Tibial artery (tissue), 4 donors: Measurements from ENCODE around the gene PTPRN2.
"Not testable (repeated sequence)": the region's sequence is repeated elsewhere in the genome, so short reads cannot be mapped to it uniquely, and the experiment has no call there.

Experiments used
- DNase-seq, 2 donors: peaks; one replicate each; pipeline ENCODE4 v3.0.0-alpha.2; 2019
- H3K27ac ChIP-seq, 2 donors: fragments of 200-600 bp; sonication (generic) in 1 of 2; 1 replicate in 1 of 2; 2 replicates in 1 of 2; pipeline ENCODE4 v1.5.1; 2018 to 2019; ENCODE audit warnings: mild to moderate bottlenecking in 1 of 2
- H3K27me3 ChIP-seq, 2 donors: fragments of 200-600 bp; sonication (generic) in 1 of 2; one replicate each; pipeline versions ENCODE4 v1.5.1 to v1.6.0; 2016 to 2019
- H3K36me3 ChIP-seq, 3 donors: fragments of 200-600 bp; sonication (generic) in 2 of 3; one replicate each; pipeline ENCODE4 v1.5.1; 2016 to 2019; ENCODE audit warnings: mild to moderate bottlenecking in 2 of 3
- H3K4me1 ChIP-seq, 4 donors: fragments of 200-600 bp; sonication (generic) in 2 of 4; 1 replicate in 3 of 4; 2 replicates in 1 of 4; pipeline ENCODE4 v1.5.1; 2016 to 2019
- H3K4me3 ChIP-seq, 2 donors: fragments of 200-600 bp; sonication (generic) in 1 of 2; 1 replicate in 1 of 2; 2 replicates in 1 of 2; pipeline ENCODE4 v1.5.1; 2018 to 2019; ENCODE audit warnings: mild to moderate bottlenecking in 2 of 2
- H3K9me3 ChIP-seq, 3 donors: fragments of 200-600 bp; sonication (generic) in 1 of 3; one replicate each; pipeline ENCODE4 v1.5.1; 2016 to 2019
- CTCF ChIP-seq, 2 experiments: fragments of 200-600 bp in 1 of 2; fragments of 450-650 bp in 1 of 2; IDR thresholded peaks; one replicate each; pipeline ENCODE4 v1.5.1; 2017 to 2019; ENCODE audit warnings: antibody characterized with exemption in 2 of 2, mild to moderate bottlenecking in 1 of 2, moderate library complexity in 1 of 2
- intact Hi-C: fragments of 100-400 bp; cut with DNase I; formaldehyde crosslinking; loops from one replicate; pipeline ENCODE4 v1.15.0; 2023; ENCODE audit warnings: low total_unique reads

PTPRN2 gene

GRCh38 chr7:158383665-158384064 is 204.0 kb downstream of the PTPRN2 start:
- Histone ChIP-seq H3K27me3 (peaks cover 0 to 19% of the 10 kb centered on the region in 2 donors), H3K4me1 (no peaks in the 10 kb centered on the region), H3K4me3 (no peak overlapping the region), H3K36me3 (no peaks in the 10 kb centered on the region), H3K27ac (no peak overlapping the region), H3K9me3 (no peaks in the 10 kb centered on the region)
- TF ChIP-seq CTCF (IDR thresholded peaks at IDR 0.05): no peak
- DNase-seq: no peak
- intact Hi-C loops: no loop called here

- no peak overlapping the region for H3K27ac ChIP-seq
- H3K27me3 ChIP-seq: peaks cover 0 to 21% of the 10 kb centered on the region in 2 donors
- intact Hi-C loops: no loop called here
- H3K36me3 ChIP-seq: no peaks in the 10 kb centered on the region
- no peaks in the 10 kb centered on the region for H3K4me1 ChIP-seq
- no peaks in the 10 kb centered on the region for H3K9me3 ChIP-seq
- no peak overlapping the region for H3K4me3 ChIP-seq
- DNase-seq: no peak
- no peak for TF ChIP-seq CTCF (IDR thresholded peaks at IDR 0.05)
These were observed 205.0 kb downstream of the PTPRN2 start for GRCh38 chr7:158382363-158383254.

GRCh38 chr7:158381956-158382355 is 205.7 kb downstream of the PTPRN2 start:
- no peaks in the 10 kb centered on the region for H3K9me3 ChIP-seq
- TF ChIP-seq CTCF (IDR thresholded peaks at IDR 0.05): no peak
- H3K27ac ChIP-seq: no peak overlapping the region
- no peaks in the 10 kb centered on the region for H3K36me3 ChIP-seq
- H3K4me1 ChIP-seq: no peaks in the 10 kb centered on the region
- H3K27me3 ChIP-seq: peaks cover 0 to 16% of the 10 kb centered on the region in 2 donors
- no peak for DNase-seq
- intact Hi-C loops: no loop called here
- no peak overlapping the region for H3K4me3 ChIP-seq

- Histone ChIP-seq H3K4me3 (no peak overlapping the region), H3K4me1 (no peaks in the 10 kb centered on the region), H3K27me3 (peaks cover 0 to 24% of the 10 kb centered on the region in 2 donors), H3K27ac (no peak overlapping the region), H3K36me3 (no peaks in the 10 kb centered on the region), H3K9me3 (no peaks in the 10 kb centered on the region)
- no peak for DNase-seq
- no peak for TF ChIP-seq CTCF (IDR thresholded peaks at IDR 0.05)
- intact Hi-C loops: no loop called here
These were observed 208.6 kb downstream of the PTPRN2 start for GRCh38 chr7:158378978-158379377.

GRCh38 chr7:158377800-158378623 is 209.6 kb downstream of the PTPRN2 start:
- no peak overlapping the region for H3K27ac ChIP-seq
- no peak overlapping the region for H3K4me3 ChIP-seq
- no peak for TF ChIP-seq CTCF (IDR thresholded peaks at IDR 0.05)
- H3K9me3 ChIP-seq: no peaks in the 10 kb centered on the region
- H3K27me3 ChIP-seq: peaks cover 0 to 27% of the 10 kb centered on the region in 2 donors
- H3K4me1 ChIP-seq: no peaks in the 10 kb centered on the region
- H3K36me3 ChIP-seq: no peaks in the 10 kb centered on the region
- intact Hi-C loops: no loop called here
- DNase-seq: no peak

GRCh38 chr7:158376839-158377186 is 210.8 kb downstream of the PTPRN2 start:
- H3K4me1 ChIP-seq, H3K4me3 ChIP-seq, H3K27ac ChIP-seq, DNase-seq, intact Hi-C loops, H3K36me3 ChIP-seq, H3K9me3 ChIP-seq: not testable (repeated sequence)
- peaks cover 0 to 33% of the 10 kb centered on the region in 2 donors for H3K27me3 ChIP-seq

- H3K27ac ChIP-seq, intact Hi-C loops, H3K4me3 ChIP-seq, DNase-seq, H3K9me3 ChIP-seq, H3K4me1 ChIP-seq, H3K36me3 ChIP-seq: not testable (repeated sequence)
- H3K27me3 ChIP-seq: peaks cover 0 to 33% of the 10 kb centered on the region in 2 donors
These were observed 211.3 kb downstream of the PTPRN2 start for GRCh38 chr7:158376146-158376838.
